Kasumi-1 (cell line): ENCODE results near the gene KCNG1.

Experiments used
- DNase-seq, 2 experiments: peaks; one replicate each; lab custom pipeline; 2025; lab: John Stamatoyannopoulos, UW

The KCNG1 gene

GRCh38 chr20:51012357-51012756, 10.6 kb downstream of the KCNG1 start:
- DNase-seq, result no peak

DNA sequence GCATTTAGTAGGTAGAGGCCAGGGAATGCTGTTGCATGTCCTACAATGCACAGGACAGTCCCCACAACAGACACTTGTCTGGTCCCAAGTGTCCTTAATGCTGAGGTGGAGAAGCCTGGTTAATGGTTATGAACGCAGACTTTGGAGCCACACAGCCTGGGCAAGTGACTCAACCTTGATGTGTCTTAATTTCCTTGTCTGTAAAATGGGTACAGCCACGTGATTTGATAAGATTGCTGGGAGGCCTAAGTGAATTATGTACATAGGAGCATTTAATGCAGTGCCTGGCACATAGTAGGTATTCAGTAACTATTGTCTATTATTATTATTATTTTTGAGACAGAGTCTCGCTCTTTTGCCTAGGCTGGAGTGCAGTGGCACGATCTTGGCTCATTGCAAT, 11.4 kb downstream of the KCNG1 start:
- no peak for DNase-seq

DNA sequence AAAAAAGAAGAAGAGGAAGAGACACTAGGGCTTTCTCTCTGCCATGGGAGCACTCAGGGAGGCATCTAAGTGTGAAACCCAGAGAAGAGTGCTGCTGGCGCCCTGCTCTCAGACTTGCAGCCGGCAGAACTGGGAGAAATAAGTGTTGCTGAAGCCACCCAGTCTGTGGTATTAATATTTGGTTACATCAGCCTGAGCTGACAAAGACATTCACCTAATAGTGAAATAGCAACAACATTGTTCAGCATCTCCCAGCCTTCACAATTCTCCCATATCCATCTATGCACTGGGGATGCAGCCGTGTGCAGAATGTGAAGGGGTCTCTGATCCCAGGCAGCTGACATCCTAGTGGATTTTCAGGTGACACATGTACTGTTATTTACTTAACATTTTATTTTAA, 12.0 kb downstream of the KCNG1 start:
- no peak for DNase-seq

- DNase-seq, result no peak
Measured at GRCh38 chr20:51010043-51010365, 12.9 kb downstream of the KCNG1 start.

DNA sequence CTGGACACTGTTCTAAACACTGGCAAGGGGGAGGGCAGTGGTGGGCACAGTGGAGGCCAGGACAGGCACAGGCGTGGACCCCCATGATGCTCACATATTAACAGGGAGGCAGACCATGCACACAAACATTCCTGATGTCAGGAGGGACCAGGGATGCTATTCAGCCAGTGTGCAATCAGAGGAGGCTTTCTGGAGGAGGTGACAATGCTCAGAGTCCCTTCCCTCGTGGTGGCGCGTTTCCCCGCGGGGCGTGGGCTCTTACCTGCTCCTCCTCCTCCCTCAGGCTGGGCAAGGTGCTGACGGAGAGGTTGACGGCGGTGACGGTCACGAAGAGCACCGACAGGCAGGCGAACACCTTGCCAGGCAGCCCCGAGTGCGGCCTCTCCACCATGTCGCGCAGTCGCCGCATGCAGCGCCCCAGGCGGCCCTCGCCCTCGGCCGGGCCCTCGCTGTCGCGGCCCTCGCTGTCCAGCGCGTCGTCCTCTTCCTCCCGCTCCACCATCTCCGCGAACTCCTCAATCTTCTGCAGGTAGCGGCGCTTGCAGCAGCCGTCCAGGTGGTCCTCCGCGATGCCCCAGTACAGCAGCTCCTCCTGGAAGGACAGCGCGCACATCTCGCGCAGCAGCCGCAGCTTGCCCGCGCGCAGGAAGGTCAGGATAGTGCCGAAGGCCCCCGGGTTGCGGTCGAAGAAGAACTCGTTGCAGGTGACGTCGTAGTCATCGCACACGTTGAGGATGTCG, 13.4 kb downstream of the KCNG1 start:
- no peak for DNase-seq

- no peak for DNase-seq
Measured at GRCh38 chr20:51008718-51009117, 14.2 kb downstream of the KCNG1 start.

GRCh38 chr20:51005214-51005613, 17.7 kb downstream of the KCNG1 start:
- DNase-seq, result no peak

- DNase-seq, result no peak
Measured at GRCh38 chr20:51004781-51005180, 18.1 kb downstream of the KCNG1 start.

DNA sequence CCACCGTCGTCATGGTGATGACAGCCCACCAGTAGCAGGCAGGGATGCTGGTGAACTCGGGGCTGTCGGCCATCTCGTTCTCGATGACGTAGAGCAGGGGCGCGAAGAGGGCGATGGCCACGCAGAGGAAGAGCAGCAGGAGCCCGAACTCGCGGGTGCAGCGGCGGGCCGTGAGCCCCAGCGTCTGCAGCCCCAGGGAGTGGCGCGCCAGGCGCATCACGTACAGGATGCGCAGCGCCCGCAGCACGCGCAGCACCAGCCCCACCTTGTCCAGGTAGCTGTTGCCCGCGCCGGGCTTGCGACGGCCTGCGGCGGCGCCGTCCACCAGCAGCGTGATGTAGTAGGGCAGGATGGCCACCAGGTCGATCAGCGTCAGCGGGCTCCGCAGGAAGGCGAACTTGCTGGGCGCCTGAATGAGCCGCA, 18.6 kb downstream of the KCNG1 start:
- DNase-seq, result no peak

DNA sequence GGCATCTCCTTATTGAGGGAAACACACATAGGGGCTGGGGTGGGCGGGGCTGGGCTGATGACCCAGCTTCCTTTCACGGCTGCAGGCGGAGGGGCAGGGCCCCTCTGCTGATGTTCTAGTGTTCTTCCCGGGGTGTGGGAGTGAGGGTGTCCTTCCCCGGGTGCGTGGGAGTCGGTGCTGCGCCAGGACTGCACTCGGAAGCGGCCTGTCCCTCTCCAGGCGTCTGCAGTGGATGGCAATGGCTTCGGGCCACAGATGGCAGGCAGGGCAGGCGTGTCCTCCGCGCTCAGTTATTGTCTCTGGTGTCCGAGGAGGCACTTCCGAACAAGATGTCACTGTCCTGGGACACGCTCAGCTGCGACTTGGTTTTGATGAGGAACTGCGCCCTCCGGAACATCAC, 19.2 kb downstream of the KCNG1 start:
- no peak for DNase-seq

- DNase-seq, result no peak
Measured at GRCh38 chr20:51002633-51003032, 20.3 kb downstream of the KCNG1 start.

- DNase-seq, result no peak
Measured at GRCh38 chr20:51001430-51002265, 21.3 kb downstream of the KCNG1 start.

DNA sequence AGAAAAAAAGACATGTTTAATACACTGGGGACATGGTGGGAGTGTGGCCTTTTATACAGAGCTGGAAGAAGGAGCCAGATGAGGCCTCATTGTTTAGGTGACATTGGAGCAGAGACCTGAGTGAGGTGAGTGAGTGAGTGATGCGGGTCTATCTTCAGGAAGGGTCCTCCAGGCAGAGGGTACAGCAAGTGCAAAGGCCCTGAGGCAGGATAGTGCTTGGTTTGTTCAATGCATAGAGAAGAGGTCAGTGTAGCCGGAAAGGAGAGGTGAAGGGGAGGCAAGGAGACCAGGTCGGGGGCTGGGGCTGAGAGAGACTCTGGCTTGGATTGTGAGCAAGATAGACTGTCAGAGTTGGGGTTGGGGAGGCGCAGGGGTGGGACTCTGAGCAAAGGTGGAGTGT, 23.6 kb downstream of the KCNG1 start:
- no peak for DNase-seq

DNA sequence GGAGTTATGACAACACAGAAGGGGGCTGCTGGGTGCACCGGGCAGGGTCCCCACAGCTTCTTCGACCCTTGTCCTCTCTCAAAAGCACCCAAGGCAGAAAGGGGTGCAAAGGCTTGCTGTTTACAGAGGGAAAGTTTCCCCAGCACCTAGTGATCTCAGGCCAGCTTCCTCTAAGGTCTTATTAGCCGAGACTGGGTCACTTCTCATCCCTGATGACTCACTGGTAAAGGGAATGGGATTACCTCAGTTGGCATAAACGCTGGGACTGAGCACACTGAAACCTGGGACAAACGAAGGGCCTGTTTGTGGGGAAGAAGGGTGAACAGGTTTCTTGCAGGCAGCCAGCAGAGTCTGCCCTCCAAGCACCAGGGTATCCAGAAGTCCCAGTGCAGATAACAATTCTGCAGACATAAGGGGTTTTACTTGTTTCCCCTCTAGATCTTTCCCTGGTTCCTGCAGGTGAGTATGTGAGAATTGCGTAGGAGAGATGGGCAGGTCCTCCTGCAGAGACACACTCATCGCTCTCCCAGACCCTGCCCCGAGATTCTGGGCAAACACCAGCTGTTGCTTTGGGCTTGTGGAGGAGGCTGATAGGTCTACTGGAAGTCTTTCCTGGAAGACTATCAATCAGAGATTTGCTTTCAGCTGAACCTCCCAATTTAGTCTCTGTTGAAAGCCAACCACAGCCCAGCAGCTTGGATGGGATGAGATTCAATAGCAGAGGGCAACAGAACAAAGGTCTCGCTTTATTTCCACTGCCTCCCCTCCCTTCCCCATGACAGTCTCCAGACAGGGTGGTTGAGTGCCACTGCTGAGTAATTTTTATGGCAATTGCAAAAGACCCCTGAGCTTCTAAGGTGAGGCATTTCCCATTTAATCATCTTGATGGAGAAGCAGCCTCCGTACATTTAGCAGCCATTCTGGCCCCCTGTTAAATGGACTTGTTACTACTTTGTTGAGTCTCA, 25.7 kb downstream of the KCNG1 start:
- no peak for DNase-seq

GRCh38 chr20:50995506-50995905, 27.4 kb downstream of the KCNG1 start:
- DNase-seq, result no peak

DNA sequence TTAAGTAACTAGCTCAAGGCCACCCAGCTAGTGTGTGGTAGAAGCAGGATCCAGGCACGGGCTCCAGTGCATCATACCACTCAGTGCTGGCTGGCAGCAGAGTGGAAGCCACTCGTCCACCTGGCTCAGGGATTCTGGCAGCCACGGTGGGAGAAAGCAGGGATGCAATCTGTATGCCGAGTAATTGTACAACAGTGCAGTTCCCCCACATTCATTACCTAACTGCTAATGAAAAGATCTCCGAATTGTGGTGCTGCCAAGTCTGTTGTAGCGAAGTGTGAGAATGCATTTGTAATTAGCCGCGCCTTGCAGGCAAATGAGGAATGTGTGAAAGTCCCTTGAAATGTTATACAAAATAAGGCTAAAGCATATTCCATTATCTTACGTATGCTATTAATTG, 29.0 kb downstream of the KCNG1 start:
- DNase-seq, result no peak

GRCh38 chr20:50992733-50993457, 30.0 kb downstream of the KCNG1 start:
- DNase-seq, result peak; percentile 37 to 57

DNA sequence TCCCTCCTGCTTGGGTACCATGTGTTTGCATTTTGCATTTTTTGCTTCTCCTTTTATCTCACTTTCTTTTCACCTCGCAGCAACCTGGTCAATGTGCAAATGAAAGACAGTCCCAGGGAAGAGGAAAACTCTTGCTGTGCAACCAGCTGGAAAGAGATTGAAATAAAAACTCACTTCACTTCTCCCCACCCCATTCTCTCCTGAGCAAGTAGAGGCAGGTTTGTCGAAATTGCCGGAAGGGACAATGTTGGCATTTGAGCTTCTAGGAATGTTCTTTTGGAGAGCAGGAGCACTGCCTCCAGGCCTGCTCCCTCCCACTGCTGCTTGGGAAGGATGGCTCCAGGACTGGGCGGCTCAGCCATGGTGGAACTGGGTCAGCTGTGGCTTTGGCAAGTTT, 30.6 kb downstream of the KCNG1 start:
- DNase-seq, result no peak

- no peak for DNase-seq
Measured at GRCh38 chr20:50991076-50991475, 31.8 kb downstream of the KCNG1 start.

- peak; percentile 82 to 85 for DNase-seq
Measured at GRCh38 chr20:50987493-50988210, 35.3 kb downstream of the KCNG1 start.

GRCh38 chr20:50983321-50983720, 39.6 kb downstream of the KCNG1 start:
- DNase-seq, result no peak
